GM19397 (cell line): ENCODE measurements around the gene TSPAN14.

Experiments used
- ATAC-seq: cut with Tn5 transposase; IDR thresholded peaks from one replicate; pipeline ENCODE4 v1.9.1; 2021; ENCODE audit warnings: mild to moderate bottlenecking, moderate library complexity; ENCODE audit not compliant: unreplicated experiment

Gene TSPAN14

GRCh38 chr10:80421707-80422536 is 32.2 kb upstream of the TSPAN14 start:
- ATAC-seq, result peak; percentile 79

- no peak for ATAC-seq
Observed at GRCh38 chr10:80425901-80426300, 28.2 kb upstream of the TSPAN14 start.

DNA sequence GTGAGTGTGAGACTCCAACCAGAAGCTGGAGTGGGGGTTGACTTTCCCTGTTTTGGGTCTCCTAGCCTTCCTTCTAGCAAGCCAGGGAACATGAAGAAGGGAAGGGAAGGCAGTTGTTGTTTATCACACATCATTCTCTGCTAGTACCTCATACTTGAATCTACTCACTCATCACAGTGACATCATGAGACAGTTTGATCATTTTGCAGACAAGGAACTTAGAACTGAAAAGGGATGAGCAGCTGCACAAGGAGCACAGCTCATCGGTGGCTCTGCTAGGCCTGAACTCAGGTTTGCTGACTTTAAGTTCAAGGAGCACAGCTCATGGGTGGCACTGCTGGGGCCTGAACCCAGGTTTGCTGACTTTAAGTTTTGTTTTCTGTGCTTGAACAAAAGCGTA is 26.6 kb upstream of the TSPAN14 start:
- no peak for ATAC-seq

- ATAC-seq, result no peak
Observed at GRCh38 chr10:80429521-80429973, 24.6 kb upstream of the TSPAN14 start.

DNA sequence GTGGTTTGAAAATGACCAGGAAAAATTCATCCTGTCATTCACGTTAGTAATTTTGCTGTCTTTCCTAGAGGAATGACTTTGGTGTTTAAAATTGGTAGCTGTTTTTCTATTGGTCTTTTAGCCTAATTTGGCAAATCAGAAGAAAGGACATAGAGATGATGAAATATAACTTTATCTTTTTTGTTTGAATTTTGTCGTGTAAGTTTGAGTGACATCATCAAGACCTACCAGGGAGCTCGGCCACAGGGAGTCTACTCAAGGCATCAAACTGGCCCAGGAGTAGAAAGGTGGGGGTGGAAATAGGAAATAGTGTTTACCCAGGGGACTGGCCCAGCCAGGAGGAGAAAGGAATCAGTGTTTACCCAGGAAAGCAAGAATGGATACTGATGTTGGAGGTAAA is 21.0 kb upstream of the TSPAN14 start:
- ATAC-seq, result no peak

GRCh38 chr10:80436446-80437098 is 17.5 kb upstream of the TSPAN14 start:
- no peak for ATAC-seq

GRCh38 chr10:80437227-80437626 is 16.9 kb upstream of the TSPAN14 start:
- ATAC-seq, result no peak

GRCh38 chr10:80441831-80442230 is 12.3 kb upstream of the TSPAN14 start:
- no peak for ATAC-seq

DNA sequence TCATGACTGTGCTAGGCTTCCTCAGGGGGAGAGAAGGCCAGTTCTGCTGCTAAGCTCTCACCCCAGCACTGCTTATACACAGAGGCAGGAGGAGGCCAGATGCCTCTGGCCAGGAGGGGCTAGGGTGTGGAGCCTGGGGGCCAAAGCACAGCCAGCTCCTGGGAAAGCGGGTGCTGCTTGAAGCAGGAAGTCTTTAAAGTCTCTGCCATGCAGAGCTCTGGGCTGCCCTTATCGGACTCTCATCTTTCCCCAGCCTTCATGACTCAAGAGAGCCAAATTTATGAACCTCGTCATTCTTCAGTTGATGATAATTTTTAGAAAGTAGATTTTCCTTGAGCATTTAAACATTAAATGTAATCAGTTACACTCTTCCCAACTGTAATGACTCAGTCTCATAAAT is 11.2 kb upstream of the TSPAN14 start:
- ATAC-seq, result no peak

- no peak for ATAC-seq
Observed at GRCh38 chr10:80443531-80443974, 10.6 kb upstream of the TSPAN14 start.

GRCh38 chr10:80444124-80444523 is 10.0 kb upstream of the TSPAN14 start:
- no peak for ATAC-seq

DNA sequence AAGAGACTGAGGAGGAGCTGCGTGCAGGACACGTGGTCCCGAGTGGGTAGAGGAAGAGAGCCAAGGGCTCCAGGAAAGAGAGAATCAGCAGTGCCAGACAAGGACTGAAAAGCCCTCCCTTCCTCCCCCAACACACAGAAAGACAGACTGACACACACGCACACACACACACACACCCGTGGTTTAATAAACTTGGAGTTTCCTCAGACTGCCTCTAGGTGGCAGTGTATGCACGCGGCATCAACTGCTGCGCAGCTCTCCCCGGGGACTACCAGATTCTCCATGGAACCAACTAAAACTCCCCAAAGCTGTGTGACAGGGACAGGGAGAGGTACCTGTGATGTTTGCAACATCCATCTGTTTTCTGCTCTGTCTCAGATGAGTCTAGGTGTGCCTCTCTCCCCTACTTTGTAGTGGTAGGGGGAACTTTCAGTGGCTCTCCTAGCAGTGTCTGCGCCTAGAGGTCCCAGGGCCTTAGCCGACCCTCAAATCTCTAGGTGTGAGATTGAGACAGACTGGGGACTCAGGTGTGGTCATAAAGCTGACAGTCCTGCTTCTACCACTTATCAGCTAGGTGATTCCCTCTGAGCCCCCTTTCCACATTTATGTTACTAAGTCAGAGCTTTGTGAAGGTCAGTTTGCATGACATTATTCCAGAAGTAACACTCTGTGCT is 9.3 kb upstream of the TSPAN14 start:
- ATAC-seq, result peak; percentile 76

- no peak for ATAC-seq
Observed at GRCh38 chr10:80447436-80448190, 6.5 kb upstream of the TSPAN14 start.

- no peak for ATAC-seq
Observed at GRCh38 chr10:80448209-80448942, 5.7 kb upstream of the TSPAN14 start.

GRCh38 chr10:80449520-80449919 is 4.6 kb upstream of the TSPAN14 start:
- no peak for ATAC-seq

GRCh38 chr10:80451132-80451531 is 3.0 kb upstream of the TSPAN14 start:
- no peak for ATAC-seq

DNA sequence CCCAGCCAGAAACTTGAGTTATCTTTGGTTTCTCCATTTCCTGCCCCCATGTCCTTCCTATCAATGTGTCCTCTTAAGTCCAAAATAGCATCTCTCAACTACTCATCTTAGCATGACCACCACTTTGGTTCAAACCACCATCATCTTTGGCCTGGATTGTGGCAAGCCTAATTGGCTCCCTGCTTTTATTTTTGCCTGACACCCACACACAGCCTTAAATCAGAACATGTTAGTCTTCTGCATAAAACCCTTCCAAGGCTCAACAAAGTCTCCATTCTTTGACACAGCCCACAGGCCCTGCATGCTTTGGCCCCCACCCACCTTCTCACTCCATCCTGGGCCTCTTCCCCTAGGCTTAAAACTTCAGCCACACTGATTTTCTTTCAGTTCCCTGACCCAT is 2.0 kb upstream of the TSPAN14 start:
- ATAC-seq, result no peak

GRCh38 chr10:80452640-80453039 is 1.5 kb upstream of the TSPAN14 start:
- ATAC-seq, result no peak

- no peak for ATAC-seq
Observed at GRCh38 chr10:80453056-80453841, 861 bp upstream of the TSPAN14 start.
